Right lobe of liver (tissue), 4 donors: ENCODE data around the gene ARHGAP23.
A peak's percentile ranks its signal among the peaks of the same experiment; 100 is the strongest.
"Not testable (repeated sequence)": the region's sequence is repeated elsewhere in the genome, so short reads cannot be mapped to it uniquely, and the experiment has no call there.

Source experiments
- POLR2A ChIP-seq: fragments of 450-650 bp; IDR thresholded peaks from one replicate; pipeline ENCODE4 v1.6.1; 2017; ENCODE audit warnings: antibody characterized with exemption, mild to moderate bottlenecking
- TF ChIP-seq, protein P1 (sequence below), 4 donors: fragments of 200-600 bp in 3 of 4; fragments of 450-650 bp in 1 of 4; IDR thresholded peaks; one replicate each; pipeline versions ENCODE4 v1.5.1 to v1.8.0; 2016 to 2022; ENCODE audit warnings: antibody characterized with exemption in 4 of 4, mild to moderate bottlenecking in 2 of 4
- donor health status: DM: no; HTN: no; CAD: no.
- donor health status: DM: no; HTN: no; CAD: no.
- donor health status: DM: no; HTN: yes; CAD: no.

DNA sequence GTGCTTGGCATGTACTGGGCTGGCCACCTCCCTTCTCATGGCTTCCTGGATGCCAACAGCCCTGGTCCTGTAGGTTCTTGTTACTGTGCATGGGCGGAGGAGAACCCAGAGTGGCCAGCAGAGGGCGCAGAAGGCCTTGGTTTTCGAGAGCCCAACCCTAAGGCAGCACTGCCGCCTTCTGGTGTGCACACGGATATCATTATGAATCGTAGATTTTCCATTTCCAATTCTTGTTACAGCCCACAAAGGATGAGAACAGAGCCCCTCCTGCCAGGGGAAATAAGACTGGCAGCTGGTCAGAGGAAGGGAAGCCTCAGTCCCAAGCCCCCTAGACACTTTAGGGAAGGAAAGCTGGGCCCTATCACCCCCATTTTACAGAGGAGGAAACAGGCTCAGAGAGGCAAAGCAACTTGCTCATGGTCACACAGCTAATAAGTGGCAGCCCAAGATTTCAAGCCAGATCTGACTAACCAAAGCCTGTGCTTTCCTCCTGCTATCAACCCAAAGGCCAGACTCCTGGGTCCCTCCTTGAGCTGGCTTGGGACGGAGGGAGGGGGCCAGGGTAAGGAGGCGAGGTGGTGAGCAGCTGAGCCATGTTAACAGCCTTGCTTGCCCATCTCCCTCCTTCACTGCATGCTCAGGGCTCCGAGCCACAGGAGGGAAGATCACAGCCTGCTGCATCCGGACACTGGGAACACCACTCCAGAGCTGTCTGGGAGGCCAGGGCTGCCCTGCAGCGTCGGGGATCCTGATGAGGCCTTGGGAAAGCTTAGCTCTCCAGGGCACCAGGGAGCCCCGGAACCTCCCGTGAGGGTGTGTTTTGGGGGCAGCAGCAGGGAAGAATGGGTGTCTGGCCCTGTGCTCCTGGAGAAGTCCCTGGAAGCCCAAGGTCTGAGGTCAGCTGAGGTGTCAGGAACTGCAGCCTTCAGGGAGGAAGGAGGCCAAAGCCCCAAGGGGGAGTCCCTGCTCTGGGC is 64.1 kb downstream of the ARHGAP23 start:
- TF ChIP-seq, protein P1, sequence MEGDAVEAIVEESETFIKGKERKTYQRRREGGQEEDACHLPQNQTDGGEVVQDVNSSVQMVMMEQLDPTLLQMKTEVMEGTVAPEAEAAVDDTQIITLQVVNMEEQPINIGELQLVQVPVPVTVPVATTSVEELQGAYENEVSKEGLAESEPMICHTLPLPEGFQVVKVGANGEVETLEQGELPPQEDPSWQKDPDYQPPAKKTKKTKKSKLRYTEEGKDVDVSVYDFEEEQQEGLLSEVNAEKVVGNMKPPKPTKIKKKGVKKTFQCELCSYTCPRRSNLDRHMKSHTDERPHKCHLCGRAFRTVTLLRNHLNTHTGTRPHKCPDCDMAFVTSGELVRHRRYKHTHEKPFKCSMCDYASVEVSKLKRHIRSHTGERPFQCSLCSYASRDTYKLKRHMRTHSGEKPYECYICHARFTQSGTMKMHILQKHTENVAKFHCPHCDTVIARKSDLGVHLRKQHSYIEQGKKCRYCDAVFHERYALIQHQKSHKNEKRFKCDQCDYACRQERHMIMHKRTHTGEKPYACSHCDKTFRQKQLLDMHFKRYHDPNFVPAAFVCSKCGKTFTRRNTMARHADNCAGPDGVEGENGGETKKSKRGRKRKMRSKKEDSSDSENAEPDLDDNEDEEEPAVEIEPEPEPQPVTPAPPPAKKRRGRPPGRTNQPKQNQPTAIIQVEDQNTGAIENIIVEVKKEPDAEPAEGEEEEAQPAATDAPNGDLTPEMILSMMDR (IDR thresholded peaks at IDR 0.05): peak; percentile 50 to 73 (median 72)
- TF ChIP-seq POLR2A: not testable (repeated sequence)
